Measurements from ENCODE around the gene DHRS9.

Gene DHRS9

DNA sequence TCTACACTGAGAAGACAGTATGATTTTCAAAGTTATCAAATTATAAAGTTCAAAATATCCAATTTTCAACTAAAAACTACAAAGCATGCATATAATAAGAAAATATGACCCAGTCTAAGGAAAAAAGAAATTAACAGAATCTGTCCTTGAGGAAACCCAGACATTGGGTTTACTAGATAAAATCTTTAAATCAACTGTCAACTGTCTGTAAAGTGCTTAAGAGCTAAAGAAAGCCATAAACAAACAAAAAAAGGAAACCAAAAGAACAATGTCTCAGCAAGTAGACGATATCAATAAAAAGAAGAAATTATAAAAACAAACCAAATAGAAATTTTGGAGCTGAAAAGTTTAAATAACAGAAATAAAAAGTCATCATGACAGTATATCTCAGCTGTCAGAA lies 27.8 kb upstream of the DHRS9 start:
- H2AFZ ChIP-seq (ENCODE audit: insufficient read depth, low read length, poor library complexity) = no peak overlapping the region
- no peak overlapping the region for H3K27ac ChIP-seq (ENCODE audit: low read depth, low read length)
- no peaks in the 10 kb centered on the region for H3K36me3 ChIP-seq (ENCODE audit: control insufficient read depth in 1 of 2, insufficient read depth in 2 of 2, low read length in 2 of 2)
- no peak overlapping the region for H3K9ac ChIP-seq (ENCODE audit: low read length)
- H2BK12ac ChIP-seq (ENCODE audit: low read length) = no peak overlapping the region
- no peak overlapping the region for H3K4ac ChIP-seq (ENCODE audit: low read depth, low read length)
- no peak overlapping the region for H3K23ac ChIP-seq (ENCODE audit: low read length)
- H3K4me3 ChIP-seq (ENCODE audit: low read depth, low read length) = no peak overlapping the region
- no peaks in the 10 kb centered on the region for H3K79me2 ChIP-seq (ENCODE audit: control insufficient read depth, insufficient read depth, low read length, poor library complexity)
- H3K18ac ChIP-seq (ENCODE audit: low read length) = no peak overlapping the region
- DNase-seq = no peak
- no peak overlapping the region for H4K8ac ChIP-seq (ENCODE audit: low read depth, low read length)
- no peak overlapping the region for H3K4me2 ChIP-seq (ENCODE audit: low read length)
- no peaks in the 10 kb centered on the region for H3K27me3 ChIP-seq (ENCODE audit: insufficient read depth, low read length)
- no CpG with 5 or more reads among the region's 1 CpG for WGBS (ENCODE audit: extremely low coverage, insufficient coverage, insufficient read length)
- peaks cover 0 to 2% of the 10 kb centered on the region in 2 experiments for H3K4me1 ChIP-seq (ENCODE audit: control insufficient read depth in 1 of 2, insufficient read depth in 2 of 2, low read length in 2 of 2)
- no peak overlapping the region for H4K91ac ChIP-seq (ENCODE audit: low read depth, low read length)
- peaks cover 3% of the 10 kb centered on the region for H3K9me3 ChIP-seq (ENCODE audit: insufficient read depth, low read depth, low read length)
- H3K14ac ChIP-seq (ENCODE audit: low read length) = no peak overlapping the region
- no peak overlapping the region for H2AK5ac ChIP-seq (ENCODE audit: low read length)
- H2BK120ac ChIP-seq (ENCODE audit: insufficient read depth, low read length, poor library complexity) = no peak overlapping the region
- H4K12ac ChIP-seq (ENCODE audit: low read depth, low read length) = no peak overlapping the region
- H3K79me1 ChIP-seq (ENCODE audit: low read length) = peaks cover 4% of the 10 kb centered on the region
- H2BK5ac ChIP-seq (ENCODE audit: low read depth, low read length, poor library complexity) = no peak overlapping the region

DNA sequence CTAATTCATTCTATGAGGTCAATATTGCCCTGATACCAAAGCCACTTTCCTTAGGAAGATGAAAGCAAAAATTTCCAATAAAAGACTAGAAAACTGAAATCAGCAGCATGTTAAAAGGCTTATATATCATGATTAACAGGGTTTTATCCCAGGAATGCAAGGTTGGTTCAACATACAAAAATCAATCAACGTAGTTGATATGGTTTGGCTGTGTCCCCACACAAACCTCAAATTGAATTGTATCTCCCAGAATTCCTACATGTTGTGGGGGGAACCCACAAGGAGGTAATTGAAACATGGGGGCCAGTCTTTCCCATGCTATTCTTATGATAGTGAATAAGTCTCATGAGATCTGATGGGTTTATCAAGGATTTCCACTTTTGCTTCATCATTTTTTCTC lies 26.5 kb upstream of the DHRS9 start:
- H3K4me3 ChIP-seq (ENCODE audit: low read depth, low read length) = no peak overlapping the region
- no peak overlapping the region for H3K18ac ChIP-seq (ENCODE audit: low read length)
- no peak overlapping the region for H3K14ac ChIP-seq (ENCODE audit: low read length)
- peaks cover 6% of the 10 kb centered on the region for H3K79me1 ChIP-seq (ENCODE audit: low read length)
- DNase-seq = no peak
- no peak overlapping the region for H3K27ac ChIP-seq (ENCODE audit: low read depth, low read length)
- H3K4me2 ChIP-seq (ENCODE audit: low read length) = no peak overlapping the region
- no peak overlapping the region for H2BK12ac ChIP-seq (ENCODE audit: low read length)
- H3K23ac ChIP-seq (ENCODE audit: low read length) = no peak overlapping the region
- no peak overlapping the region for H2AK5ac ChIP-seq (ENCODE audit: low read length)
- no peak overlapping the region for H2AFZ ChIP-seq (ENCODE audit: insufficient read depth, low read length, poor library complexity)
- H3K9ac ChIP-seq (ENCODE audit: low read length) = no peak overlapping the region
- H3K4me1 ChIP-seq (ENCODE audit: control insufficient read depth in 1 of 2, insufficient read depth in 2 of 2, low read length in 2 of 2) = peaks cover 0 to 4% of the 10 kb centered on the region in 2 experiments
- no peaks in the 10 kb centered on the region for H3K27me3 ChIP-seq (ENCODE audit: insufficient read depth, low read length)
- H3K4ac ChIP-seq (ENCODE audit: low read depth, low read length) = no peak overlapping the region
- H4K12ac ChIP-seq (ENCODE audit: low read depth, low read length) = no peak overlapping the region
- H4K8ac ChIP-seq (ENCODE audit: low read depth, low read length) = no peak overlapping the region
- WGBS (ENCODE audit: extremely low coverage, insufficient coverage, insufficient read length) = no CpG with 5 or more reads among the region's 1 CpG
- no peak overlapping the region for H4K91ac ChIP-seq (ENCODE audit: low read depth, low read length)
- no peaks in the 10 kb centered on the region for H3K36me3 ChIP-seq (ENCODE audit: control insufficient read depth in 1 of 2, insufficient read depth in 2 of 2, low read length in 2 of 2)
- H2BK5ac ChIP-seq (ENCODE audit: low read depth, low read length, poor library complexity) = no peak overlapping the region
- peaks cover 5% of the 10 kb centered on the region for H3K9me3 ChIP-seq (ENCODE audit: insufficient read depth, low read depth, low read length)
- H2BK120ac ChIP-seq (ENCODE audit: insufficient read depth, low read length, poor library complexity) = no peak overlapping the region
- H3K79me2 ChIP-seq (ENCODE audit: control insufficient read depth, insufficient read depth, low read length, poor library complexity) = no peaks in the 10 kb centered on the region

DNA sequence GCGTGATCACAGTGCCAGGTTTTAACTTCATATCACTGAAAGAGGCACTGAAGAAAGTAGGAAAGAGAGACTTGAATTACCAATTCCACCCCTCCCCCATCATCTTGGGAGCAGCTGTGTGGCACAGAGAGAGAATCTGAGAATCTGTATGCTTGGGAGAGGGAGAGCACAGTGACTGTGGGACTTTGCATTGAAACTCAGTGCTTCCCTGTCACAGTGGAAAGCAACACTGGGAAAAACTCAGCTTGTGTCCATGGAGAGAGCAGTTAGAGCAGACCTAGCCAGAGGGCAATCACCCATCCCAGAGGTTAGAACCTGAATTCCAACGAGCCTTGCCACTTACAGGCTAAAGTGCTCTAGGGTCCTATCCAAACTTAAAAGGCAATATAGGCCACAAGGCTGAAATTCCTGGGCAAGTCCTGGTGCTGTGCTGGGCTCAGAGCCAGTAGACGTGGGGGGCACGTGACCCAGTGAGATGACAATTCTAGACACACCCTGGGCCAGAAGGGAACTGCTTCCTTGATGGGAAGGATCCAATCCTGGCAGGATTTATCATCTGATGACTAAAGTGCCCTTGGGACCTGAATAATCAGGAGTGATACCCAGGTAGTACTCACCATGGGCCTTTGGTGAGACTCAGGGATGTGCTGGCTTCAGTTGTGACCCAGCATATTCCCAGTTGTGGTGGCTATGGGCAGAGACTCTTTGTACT lies 22.8 kb upstream of the DHRS9 start:
- no peak overlapping the region for H3K27ac ChIP-seq (ENCODE audit: low read depth, low read length)
- H3K9me3 ChIP-seq (ENCODE audit: insufficient read depth, low read depth, low read length) = peaks cover 5% of the 10 kb centered on the region
- H3K18ac ChIP-seq (ENCODE audit: low read length) = no peak overlapping the region
- peak in 1 of 2 donors; percentile 3 for DNase-seq
- no peak overlapping the region for H4K91ac ChIP-seq (ENCODE audit: low read depth, low read length)
- no peak overlapping the region for H3K9ac ChIP-seq (ENCODE audit: low read length)
- no peak overlapping the region for H2AK5ac ChIP-seq (ENCODE audit: low read length)
- H3K4me3 ChIP-seq (ENCODE audit: low read depth, low read length) = no peak overlapping the region
- H3K14ac ChIP-seq (ENCODE audit: low read length) = no peak overlapping the region
- peaks cover 0 to 4% of the 10 kb centered on the region in 2 experiments for H3K4me1 ChIP-seq (ENCODE audit: control insufficient read depth in 1 of 2, insufficient read depth in 2 of 2, low read length in 2 of 2)
- no peaks in the 10 kb centered on the region for H3K79me2 ChIP-seq (ENCODE audit: control insufficient read depth, insufficient read depth, low read length, poor library complexity)
- no peak overlapping the region for H3K4me2 ChIP-seq (ENCODE audit: low read length)
- no peak overlapping the region for H2BK12ac ChIP-seq (ENCODE audit: low read length)
- H2BK120ac ChIP-seq (ENCODE audit: insufficient read depth, low read length, poor library complexity) = no peak overlapping the region
- no CpG with 5 or more reads among the region's 4 CpGs for WGBS (ENCODE audit: extremely low coverage, insufficient coverage, insufficient read length)
- H2BK5ac ChIP-seq (ENCODE audit: low read depth, low read length, poor library complexity) = no peak overlapping the region
- H4K12ac ChIP-seq (ENCODE audit: low read depth, low read length) = no peak overlapping the region
- H3K27me3 ChIP-seq (ENCODE audit: insufficient read depth, low read length) = no peaks in the 10 kb centered on the region
- H2AFZ ChIP-seq (ENCODE audit: insufficient read depth, low read length, poor library complexity) = no peak overlapping the region
- H3K79me1 ChIP-seq (ENCODE audit: low read length) = peaks cover 4% of the 10 kb centered on the region
- H3K23ac ChIP-seq (ENCODE audit: low read length) = no peak overlapping the region
- no peak overlapping the region for H3K4ac ChIP-seq (ENCODE audit: low read depth, low read length)
- no peaks in the 10 kb centered on the region for H3K36me3 ChIP-seq (ENCODE audit: control insufficient read depth in 1 of 2, insufficient read depth in 2 of 2, low read length in 2 of 2)
- H4K8ac ChIP-seq (ENCODE audit: low read depth, low read length) = no peak overlapping the region

DNA sequence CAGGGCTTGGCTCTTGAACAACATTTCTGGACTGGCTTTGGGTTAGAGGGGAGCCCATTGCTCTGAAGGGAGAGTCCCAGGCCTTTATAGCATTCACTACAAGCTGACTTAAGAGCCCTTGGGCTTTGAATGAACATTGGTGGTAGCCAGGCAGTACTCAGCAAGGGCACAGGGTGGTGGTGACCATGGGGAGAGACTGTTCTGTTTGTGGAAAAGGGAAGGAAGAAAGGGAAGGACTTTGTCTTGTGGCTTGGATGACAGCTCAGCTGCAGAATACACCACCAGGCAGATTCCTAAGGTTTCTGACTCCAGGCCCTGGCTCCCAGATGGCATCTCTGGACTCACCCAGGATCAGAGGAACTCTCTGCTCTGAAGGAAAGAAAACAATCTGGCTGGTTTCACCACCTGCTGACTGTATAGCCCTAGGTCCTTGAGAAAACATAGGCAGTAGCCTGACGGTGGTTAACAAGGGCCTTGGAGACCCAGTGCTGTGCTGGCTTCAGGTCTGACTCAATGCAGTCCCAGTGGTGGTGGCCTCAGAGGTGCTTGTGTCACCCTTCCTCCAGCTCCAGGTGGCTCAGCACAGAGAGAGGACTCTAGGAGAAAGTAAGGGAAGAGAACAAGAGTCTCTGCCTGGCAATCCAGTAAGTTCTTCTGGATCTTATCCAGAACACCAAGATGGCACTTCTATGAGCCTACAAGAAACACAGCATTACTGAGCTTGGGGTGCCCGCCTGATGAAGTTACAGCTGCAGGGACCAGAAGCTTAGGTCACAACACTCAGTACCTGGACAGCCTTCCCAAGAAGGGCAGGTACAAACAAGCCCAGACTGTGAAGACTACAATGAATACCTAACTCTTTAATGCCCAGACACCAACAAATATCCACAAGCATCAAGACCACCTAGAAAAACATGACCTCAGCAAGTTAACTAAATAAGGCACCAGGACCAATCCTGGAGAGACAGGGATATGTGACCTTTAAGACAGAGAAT lies 21.8 kb upstream of the DHRS9 start:
- WGBS (ENCODE audit: extremely low coverage, insufficient coverage, insufficient read length) = no CpG with 5 or more reads among the region's 2 CpGs
- H3K9ac ChIP-seq (ENCODE audit: low read length) = no peak overlapping the region
- H4K91ac ChIP-seq (ENCODE audit: low read depth, low read length) = peak overlapping the region; percentile 42

More for the DNA sequence above, 21.8 kb upstream of the DHRS9 start:
- Histone ChIP-seq H3K4me2 (ENCODE audit: low read length) (no peak overlapping the region), H3K23ac (ENCODE audit: low read length) (no peak overlapping the region), H2AK5ac (ENCODE audit: low read length) (no peak overlapping the region), H3K18ac (ENCODE audit: low read length) (no peak overlapping the region), H3K14ac (ENCODE audit: low read length) (no peak overlapping the region), H4K8ac (ENCODE audit: low read depth, low read length) (no peak overlapping the region), H4K12ac (ENCODE audit: low read depth, low read length) (no peak overlapping the region), H3K79me2 (ENCODE audit: control insufficient read depth, insufficient read depth, low read length, poor library complexity) (no peaks in the 10 kb centered on the region), H2BK12ac (ENCODE audit: low read length) (peak overlapping the region; percentile 30), H2AFZ (ENCODE audit: insufficient read depth, low read length, poor library complexity) (no peak overlapping the region), H3K9me3 (ENCODE audit: insufficient read depth, low read depth, low read length) (peaks cover 5% of the 10 kb centered on the region), H3K27me3 (ENCODE audit: insufficient read depth, low read length) (no peaks in the 10 kb centered on the region), H3K4me1 (ENCODE audit: control insufficient read depth in 1 of 2, insufficient read depth in 2 of 2, low read length in 2 of 2) (peaks cover 0 to 4% of the 10 kb centered on the region in 2 experiments), H3K4ac (ENCODE audit: low read depth, low read length) (no peak overlapping the region), H3K79me1 (ENCODE audit: low read length) (peaks cover 4% of the 10 kb centered on the region), H2BK5ac (ENCODE audit: low read depth, low read length, poor library complexity) (no peak overlapping the region), H3K4me3 (ENCODE audit: low read depth, low read length) (no peak overlapping the region), H2BK120ac (ENCODE audit: insufficient read depth, low read length, poor library complexity) (peak overlapping the region; percentile 15), H3K36me3 (ENCODE audit: control insufficient read depth in 1 of 2, insufficient read depth in 2 of 2, low read length in 2 of 2) (no peaks in the 10 kb centered on the region), H3K27ac (ENCODE audit: low read depth, low read length) (no peak overlapping the region)
- DNase-seq = no peak

All from trophoblast cell (in vitro differentiated cells and primary cell).